GM03348 (cell line): ENCODE data around the gene S100A6.
"Not testable (repeated sequence)": the region's sequence is repeated elsewhere in the genome, so short reads cannot be mapped to it uniquely, and the experiment has no call there.

Experiments
- DNase-seq: peaks from one replicate; pipeline ENCODE4 v3.0.0; 2012; ENCODE audit warnings: low spot score

S100A6 gene

DNA sequence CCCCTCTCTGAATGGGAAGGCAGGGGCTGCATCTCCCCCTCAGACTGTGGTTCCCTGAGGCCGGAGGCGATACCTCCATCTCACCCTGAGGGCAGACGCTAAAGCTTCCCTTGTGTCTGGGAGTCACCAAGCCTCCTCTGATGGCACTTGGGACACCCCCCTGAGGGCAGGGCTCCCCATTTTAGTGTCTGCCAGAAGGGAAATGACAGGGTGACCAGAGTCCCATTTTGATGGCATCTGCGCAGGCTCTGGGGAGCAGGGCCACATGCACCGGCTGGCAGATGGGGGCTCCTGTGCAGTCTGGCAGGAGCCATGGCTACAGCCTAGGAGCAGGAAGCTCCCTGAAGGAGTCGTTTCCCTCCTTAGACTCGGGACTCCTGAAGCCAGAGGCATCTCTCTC is 28.2 kb upstream of the S100A6 start:
- no peak for DNase-seq

DNA sequence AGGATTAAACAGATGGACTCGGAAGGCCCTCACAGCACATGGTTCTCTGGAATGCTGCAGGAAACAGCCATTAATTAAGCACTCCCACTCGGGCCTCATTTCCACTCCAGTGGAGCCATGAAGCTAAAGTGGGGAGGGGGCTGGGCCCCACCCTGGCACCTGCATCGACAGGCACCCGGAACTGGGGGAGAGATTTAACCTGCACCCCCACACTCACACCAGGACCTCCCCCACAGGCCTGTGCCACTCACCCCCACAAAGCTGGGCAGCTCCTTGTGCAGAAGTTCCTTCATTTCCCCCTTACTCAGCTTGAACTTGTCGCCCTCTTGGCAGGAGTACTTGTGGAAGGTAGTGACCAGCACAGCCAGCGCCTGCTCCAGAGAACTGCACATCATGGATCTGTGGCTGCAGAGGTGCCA is 27.7 kb upstream of the S100A6 start:
- DNase-seq, result no peak

DNA sequence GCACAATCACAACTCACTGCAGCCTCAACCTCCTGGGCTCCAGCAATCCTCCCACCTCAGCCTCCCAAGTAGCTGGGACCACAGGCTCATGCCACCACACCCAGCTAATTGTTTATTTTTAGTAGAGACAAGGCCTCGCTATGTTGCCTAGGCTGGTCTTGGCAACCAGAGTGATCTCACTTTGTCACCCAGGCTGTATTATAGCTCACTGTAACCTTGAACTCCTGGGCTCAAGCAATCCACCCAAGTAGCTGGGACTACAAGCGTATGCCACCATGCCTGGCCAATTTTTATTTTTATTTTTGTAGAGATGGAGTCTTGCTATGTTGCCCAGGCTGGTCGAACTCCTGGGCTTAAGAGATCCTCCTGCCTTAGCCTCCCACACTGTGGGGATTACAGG is 26.2 kb upstream of the S100A6 start:
- not testable (repeated sequence) for DNase-seq

DNA sequence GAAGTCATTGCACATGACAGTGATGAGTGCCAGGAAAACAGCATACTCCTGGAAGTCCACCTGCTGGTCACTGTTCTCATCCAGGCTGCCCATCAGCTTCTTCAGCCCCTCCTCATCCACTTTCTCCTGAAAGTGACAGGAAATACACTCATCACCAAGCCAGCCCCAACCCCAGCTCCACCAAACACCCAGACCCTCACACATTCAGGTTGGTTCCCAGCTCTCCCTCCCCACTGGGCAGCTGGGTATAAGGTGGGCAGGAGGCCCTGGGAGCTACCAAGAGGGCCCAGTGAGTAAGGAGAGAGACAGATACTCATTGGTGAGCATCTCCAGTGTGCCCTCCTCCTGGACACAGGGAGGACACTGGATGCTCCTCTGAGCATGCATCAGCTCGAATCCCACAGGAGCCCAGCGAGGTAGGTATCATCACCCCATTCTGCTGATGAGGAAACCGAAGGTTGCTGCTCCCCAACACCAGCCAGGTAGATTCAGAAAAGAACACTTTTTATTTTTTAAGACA is 25.7 kb upstream of the S100A6 start:
- DNase-seq, result no peak

DNA sequence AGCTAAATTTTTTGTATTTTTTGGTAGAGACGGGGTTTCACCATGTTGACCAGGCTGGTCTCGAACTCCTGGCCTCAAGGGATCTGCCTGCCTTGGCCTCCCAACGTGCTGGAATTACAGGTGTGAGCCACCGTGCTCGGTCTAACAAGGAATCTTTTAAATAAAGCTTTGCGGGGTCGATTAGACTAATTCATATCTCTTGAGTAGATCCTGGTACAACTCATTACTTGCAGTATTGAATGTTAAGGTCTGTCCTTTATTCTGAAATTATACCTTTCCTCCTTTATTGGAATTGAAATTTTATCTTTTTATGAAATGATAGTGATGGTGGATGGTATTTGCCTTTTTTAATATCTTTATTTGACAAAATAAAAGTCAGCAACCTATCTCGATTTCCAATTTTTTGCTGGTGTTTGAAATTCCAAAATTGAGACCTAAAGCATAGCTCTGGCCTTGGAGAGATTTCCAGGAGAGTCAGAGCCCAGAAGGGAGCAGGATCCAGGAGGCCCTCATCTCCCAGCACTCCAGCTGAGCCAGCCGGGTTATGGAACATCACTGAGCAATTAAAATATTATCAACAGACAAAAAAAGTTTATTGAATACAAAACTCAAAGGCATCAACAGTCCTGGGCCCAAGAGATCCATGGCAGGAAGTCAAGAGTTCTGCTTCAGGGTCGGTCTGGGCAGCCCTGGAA is 25.1 kb upstream of the S100A6 start:
- DNase-seq, result no peak

DNA sequence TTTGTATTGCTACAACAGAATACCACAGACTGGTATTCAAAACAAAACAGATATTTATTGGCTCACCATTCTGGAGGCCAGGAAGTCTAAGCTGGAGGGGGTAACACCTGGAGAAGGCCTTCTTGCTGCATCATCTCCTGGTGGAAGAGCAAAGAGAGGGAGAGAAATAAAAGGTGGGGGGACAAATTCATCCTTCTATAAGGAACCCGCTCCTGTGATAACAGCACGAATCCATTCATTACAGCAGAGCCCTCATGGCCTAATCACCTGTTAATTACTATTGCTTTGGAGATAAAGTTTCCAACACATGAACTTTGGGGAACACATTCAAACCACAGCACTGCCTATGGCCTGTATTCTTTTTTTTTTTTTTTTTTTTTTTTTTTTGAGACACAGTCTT is 24.4 kb upstream of the S100A6 start:
- no peak for DNase-seq

DNA sequence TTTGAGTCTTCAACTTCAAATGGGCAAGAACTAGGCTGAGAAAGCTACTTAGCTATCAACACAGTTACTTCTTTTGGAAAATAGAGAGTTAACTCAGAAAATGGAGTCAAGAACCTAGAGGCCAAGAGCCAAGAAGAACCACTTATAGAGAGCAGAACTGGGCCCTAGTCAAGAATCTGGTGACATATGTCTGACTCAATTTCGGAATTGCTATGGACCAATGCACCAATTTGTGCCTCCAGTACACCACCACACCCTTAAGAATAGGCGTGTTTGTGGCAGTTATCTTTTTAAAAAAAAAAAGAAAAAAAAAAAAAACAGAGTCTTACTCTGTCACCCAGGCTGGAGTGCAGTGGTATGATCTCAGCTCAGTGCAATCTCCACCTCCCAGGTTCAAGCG is 22.1 kb upstream of the S100A6 start:
- no peak for DNase-seq

DNA sequence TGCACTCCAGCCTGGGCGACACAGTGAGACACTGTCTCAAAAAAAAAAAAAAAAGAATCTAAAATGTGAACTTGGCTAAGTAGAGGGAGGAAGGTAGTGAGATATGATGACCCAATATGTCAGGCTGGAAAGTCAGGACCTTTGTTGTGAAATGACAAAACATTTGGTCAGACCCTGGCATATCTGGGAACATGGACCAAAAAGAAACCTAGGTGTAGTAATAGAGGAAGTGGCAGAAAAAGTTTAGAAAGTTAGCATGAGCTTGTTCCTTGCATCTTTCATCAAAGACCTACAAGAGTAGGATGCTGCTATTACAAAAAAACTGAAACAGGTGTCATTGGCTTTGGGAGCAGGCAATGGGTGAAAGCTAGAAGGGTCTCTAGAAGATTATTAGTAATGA is 20.6 kb upstream of the S100A6 start:
- no peak for DNase-seq

DNA sequence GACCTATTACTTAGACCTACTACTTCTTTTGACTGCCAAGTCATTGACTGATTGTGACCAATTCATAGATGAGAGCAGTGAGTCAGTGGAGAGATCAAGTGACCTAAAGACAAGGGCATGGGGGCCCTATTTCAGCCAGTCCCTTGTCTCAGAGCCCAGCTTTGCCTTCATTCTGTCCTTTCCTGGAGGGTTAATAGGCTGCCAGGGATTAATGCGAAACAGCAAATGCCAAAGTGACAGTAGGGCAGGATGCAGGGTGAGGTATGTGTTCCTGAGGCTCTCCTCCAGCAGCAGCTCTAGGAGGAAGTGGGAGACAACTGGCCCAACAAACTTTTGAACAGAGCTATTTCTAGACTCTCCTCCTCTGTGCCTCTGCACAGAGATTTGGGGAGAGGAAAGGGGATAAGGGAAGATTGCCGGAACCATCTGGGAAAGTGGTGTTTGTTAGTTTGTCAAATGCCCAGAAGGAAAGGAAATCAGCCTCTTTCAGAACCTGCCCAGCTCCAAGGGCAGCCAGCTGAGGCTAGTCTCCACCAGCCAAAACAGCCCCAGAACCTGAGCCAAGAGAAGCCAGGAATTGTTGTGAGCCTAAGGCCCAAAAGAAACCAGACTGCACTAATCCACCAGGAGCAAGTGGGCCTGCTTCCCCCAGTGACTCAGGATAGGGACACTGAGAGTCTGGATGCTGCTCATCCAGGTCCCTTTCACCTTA is 18.2 kb upstream of the S100A6 start:
- peak; percentile 48 for DNase-seq

DNA sequence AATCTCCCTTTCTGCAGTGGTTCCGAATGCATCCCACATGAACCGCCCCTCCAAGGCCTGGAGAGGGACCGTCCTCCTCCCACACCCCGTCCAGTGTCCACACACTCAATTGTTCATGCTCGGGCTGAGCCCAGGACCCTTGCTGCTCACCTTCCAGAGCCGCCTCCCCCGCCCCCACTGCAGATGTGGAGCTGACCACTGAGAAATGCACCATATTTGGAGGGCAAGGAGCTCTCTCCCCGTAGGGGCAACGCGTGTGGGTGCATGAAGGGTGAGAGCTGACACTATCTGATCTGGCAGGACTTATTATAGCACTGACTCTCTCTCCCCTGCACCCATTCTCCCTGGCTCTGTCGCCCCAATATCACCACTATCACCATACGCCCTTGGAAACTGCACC is 17.3 kb upstream of the S100A6 start:
- no peak for DNase-seq

DNA sequence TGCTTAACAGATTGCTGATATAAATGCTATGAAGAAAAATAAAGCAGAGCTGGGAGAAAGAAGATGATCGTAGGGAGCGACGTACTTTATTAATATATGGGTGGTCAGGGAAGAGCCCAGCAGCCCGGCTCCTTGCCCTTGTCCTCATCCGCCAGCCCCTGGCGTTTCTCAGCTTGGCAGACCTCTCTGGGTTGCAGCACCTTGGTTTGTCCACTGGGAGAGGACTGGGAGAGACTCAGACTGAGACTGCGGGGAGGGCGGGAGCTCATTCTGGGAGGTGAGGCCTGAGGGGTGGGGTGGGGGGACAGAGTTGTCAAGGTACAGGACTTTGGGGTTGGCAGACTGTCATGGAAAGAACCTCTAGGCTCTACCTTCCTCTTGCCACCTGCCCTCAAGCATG is 16.5 kb upstream of the S100A6 start:
- no peak for DNase-seq

DNA sequence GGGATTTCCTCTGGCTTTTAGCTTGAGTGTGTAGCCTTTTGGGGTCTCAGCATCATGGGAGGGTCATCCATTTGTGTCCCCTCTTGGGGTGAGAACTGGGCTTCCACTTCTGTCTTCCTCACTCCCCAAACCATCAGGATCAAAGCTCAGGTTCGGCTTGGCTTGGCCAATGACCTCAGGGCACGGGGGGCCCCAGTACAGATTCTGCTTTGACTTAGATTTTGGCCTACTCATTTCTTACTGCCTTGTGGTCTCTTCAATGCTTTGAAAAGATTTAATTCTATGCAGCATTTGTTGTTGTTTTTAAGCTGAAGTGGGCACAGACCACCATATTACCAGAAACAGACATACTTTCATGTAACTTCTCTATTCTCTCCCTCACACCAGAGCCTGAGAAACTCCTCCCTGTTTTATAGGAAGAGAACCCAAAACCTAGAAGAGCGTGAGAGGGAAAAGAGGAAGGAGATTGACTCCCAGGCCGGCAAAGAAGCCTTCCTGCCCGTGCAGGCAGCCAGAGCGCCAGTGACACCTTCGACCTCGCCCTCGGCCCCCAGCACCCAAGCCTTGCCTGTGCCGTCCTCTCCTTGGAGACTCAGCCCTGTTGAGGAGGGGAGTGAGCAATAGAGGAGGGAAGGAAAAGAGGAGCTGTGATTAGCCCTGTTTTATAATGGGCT is 15.2 kb upstream of the S100A6 start:
- DNase-seq, result no peak

DNA sequence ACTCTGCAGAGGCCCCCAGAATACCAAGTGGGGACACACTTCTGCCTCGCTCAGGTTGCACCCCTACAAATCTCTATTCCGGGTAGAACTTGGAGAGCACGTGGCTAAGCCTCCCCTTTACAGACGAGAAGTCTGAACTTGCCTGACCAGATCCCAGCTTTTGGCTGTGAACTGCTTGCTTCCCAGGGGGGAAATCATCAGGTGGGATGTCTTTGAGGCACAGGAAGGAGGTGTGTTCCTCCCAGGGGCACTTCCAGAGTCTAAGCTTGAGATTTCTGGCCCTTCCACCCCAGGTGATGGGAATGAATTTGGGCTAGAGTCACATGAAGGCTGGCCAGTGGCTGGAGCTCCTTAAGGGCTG is 14.6 kb upstream of the S100A6 start:
- DNase-seq, result no peak

DNA sequence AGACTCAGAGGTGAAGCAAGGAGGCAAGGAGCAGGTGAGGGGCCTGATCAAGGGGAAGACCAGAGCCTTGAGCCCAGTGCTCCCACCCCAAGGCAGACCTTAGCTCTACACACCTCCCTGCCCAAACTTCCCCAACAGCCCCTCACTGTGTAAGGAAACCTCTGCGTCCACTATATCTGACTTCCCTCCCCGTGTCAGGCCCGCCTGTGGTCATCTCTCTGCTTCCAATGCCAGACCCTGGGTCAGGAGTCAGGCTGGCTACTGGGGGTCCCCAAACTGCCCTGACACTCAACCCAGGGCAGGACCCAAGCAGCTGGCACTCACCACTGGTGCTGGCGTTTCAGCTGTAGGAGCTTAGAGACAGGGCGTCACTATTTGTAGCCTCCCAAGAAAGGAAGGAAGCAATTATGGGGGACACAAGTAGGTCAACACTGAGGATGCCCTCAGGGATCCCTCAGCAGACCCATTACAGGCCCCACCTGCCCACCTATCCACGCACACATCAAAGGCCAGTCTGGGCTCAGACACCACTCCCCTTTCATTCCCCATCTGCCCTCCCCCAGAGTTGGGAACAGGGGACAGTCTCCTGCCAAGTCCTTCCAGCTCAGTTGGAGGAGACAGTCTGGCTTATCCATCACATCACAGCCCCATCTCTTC is 14.1 kb upstream of the S100A6 start:
- no peak for DNase-seq

DNA sequence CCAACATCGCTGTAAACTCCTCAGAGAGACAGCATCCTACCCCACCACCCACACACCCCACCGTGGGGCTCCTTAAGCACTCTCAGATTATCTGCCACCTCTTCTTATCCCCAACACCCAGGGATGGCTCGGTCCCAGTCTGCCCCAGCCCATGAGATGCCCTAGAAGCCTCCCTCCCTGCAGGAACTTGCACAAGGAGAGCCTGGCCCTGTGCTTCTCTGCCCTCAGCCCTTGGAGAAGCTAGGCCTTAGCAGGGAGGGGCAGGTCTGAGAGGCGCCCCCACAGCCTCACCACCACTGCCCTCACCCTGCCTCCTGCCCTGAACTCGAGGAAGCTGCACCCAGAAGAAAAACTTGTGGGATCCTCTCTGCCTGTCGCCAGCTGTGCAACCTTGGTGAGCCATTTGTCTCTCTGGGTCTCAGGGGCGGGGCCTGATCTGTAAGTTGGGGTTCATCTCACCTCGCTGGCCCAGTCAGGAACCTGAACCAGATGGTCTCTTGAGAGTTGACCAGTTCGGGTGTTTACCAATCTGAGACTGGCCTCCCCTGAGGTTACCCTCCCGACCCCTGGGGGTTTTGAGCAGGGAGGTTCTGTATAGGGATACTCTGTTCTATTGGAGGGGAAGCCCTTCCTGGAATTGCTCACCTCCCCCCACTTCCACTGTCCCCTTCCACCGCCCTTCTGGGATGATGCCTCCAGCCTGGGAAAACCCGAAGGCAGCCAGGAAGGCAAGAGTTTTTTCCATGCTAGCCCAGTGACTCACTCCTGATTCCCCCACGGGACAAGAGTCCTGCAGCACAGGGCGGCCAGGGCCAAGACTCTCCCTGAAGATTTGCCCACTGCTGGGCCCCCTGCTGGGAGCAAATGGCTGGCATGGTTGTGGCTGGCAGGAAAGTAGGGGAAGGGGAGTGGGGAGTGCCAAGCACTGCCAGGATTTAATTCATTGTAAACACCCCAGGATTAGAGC is 13.2 kb upstream of the S100A6 start, which contains the start of gene S100A3:
S100A3 (minus strand) TSS at position 537 of the 967 bp plus-strand sequence. CDS start 773 bp downstream, outside the sequence.
- peak; percentile 91 for DNase-seq

DNA sequence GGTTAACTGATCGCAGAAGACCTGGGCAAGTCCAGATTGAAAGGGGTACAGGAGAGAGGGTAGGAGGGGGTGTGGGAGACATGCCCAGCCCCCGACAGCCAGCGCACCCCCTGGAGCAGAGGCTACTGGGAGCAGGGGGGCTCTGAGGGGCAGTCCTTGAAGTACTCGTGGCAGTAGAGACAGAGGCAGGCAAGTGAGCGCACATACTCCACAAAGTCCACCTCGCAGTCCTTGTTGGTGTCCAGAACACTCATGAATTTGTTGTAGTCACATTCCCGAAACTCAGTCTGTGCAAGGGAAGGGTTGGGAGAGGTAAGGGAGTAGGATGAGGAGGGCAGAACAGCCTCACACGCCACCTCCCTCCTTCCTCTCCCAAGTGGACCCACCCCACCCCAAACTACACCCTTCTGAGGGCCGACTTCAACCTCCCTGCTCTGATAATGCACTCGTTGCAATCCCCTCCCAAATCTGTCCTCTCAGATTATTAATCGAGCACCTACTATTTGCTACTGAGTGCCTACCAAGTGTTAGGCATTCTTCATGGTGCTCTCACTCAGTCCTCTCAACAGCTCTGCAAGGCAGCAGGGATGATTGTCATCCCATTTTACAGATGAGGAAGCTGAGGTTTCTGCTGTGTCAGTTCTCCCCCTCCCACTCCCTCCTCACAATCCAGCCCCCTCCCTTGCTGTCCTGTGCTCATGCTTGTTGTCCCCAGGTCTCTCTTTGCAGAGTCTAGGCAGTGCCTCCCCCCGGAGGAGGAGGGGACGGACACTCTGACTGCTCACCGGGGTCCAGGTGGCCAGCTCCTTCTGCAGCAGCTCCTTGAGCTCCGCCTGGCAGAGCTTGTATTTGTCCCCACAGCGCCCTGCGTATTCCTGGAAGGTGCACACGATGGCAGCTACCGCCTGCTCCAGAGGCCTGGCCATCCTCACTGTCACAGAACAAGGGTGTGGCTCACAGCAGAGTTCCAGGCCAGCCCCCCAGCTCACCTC is 12.1 kb upstream of the S100A6 start:
- no peak for DNase-seq

DNA sequence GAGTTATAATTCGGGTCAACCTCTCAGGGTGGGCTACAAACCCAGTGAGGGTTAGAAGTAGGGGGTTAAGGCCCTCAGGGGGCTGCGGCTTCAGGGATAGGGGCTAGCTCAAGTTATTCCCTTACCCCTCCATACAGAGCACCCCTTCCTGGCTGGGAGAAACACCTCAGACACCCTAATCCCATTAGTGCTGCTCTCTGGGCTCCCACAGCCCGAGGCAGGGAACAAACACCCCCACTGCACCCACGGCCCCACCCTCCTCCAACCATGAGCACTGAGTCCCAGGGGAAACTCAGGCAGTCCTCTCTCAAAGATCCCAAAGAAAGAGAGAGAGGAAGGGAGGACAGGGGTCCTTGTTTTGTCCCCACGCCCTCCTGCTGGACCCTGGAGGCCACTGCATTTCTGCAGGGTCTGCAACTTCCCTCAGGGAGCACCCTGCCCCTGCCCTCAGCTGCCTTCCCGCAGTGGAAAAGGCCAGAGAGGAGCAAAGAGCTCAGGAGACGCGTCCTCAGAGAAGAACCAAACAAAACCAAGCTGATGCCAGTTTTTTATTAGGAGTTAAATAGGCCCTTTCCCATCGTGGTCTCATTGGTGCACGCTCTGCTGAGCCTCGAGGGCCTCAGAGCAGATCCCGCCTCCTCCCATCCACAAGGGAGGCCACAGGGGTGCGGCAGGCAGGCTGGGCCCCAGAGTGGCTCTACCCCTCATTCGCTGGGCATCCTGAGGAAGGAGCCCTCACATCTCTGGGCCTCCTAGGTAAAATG is 11.2 kb upstream of the S100A6 start:
- peak; percentile 64 for DNase-seq

DNA sequence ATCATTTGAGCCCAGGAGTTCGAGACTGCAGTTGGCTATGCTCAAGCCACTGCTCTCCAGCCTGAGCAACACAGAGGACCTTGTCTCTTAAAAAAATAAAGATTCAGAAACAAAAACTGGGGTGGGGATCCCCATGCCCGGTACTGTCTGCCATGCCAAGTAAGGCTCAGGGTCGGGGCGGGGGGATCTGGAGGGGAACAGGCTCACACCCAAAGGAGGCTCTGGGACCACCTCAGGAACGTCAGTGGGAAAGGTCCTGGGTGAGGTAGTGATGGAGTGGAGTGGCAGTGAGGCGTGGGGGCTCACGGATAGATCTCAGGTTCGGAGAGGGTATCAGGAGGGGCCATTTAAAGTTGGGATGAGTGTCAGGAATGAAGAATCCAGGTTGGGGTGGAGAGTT is 10.6 kb upstream of the S100A6 start:
- DNase-seq, result no peak
